HCT116 (cell line): ENCODE measurements around the gene AKAP13. TPM values are rescaled to one million over a fixed set of nuclear protein-coding genes. Genes with fewer than 3 reads are reported as not detected.

ENCODE experiments used
- ATAC-seq: fragments of 200-7000 bp; cut with Tn5 transposase; 2 replicates; pipeline ENCODE4 v1.9.1; 2020; ENCODE audit warnings: mild to moderate bottlenecking, moderate library complexity
- BruUV-seq: library from RNA; stranded (reverse); fragments of 400-500 nt; replicated peaks from 2 replicates; lab custom pipeline; 2021; lab: Mats Ljungman, UMichigan
- CTCF ChIA-PET: fragments of 300-600 bp; sonication (Branson Sonifier 250); formaldehyde crosslinking; loops from one replicate; lab custom pipeline; 2021; ENCODE audit warnings: antibody characterized with exemption; lab: Charles Lee
- POLR2A ChIA-PET: fragments of 300-600, 350-600 bp; sonication (Branson Sonifier 250); formaldehyde crosslinking; loops from one replicate; lab custom pipeline; 2021; ENCODE audit warnings: antibody characterized with exemption; lab: Charles Lee
- RAD21 ChIA-PET, 2 experiments: fragments of 300-600 bp; sonication (Branson Sonifier 250); formaldehyde crosslinking; loops; one replicate each; lab custom pipeline; 2023; ENCODE audit warnings: low total read pairs in 2 of 2; ENCODE audit not compliant: uncharacterized antibody in 2 of 2, unreplicated experiment in 2 of 2, low non-redundant PET in 1 of 2; lab: Charles Lee
- DNase-seq: peaks from one replicate; pipeline ENCODE4 v3.0.0-alpha.2; 2010; ENCODE audit warnings: low read depth, low spot score
- H2AFZ ChIP-seq: fragments of 200-600 bp; shearing (Covaris generic), sonication (generic); 2 replicates; pipeline ENCODE4 v1.6.1; 2017; ENCODE audit warnings: low read depth, mixed run types, mixed read lengths, antibody characterized with exemption, low read length; ENCODE audit not compliant: poor library complexity, severe bottlenecking
- H3K27ac ChIP-seq: 2 replicates; pipeline ENCODE4 v1.5.1; 2012; ENCODE audit warnings: low read depth, low read length
- H3K27me3 ChIP-seq: fragments of 200-600 bp; sonication (generic); 2 replicates; pipeline ENCODE4 v1.6.1; 2016; ENCODE audit warnings: mixed run types, low read length, mixed read lengths; ENCODE audit not compliant: insufficient read depth
- H3K36me3 ChIP-seq, 2 experiments: fragments of 200-500 bp in 1 of 2; fragments of 200-600 bp in 1 of 2; sonication (Bioruptor generic) in 1 of 2; sonication (generic) in 1 of 2; 2 replicates each; pipeline versions ENCODE4 v1.5.1 to v1.6.1; 2014 to 2016; ENCODE audit warnings: low read length in 2 of 2, inconsistent platforms in 1 of 2, mixed read lengths in 1 of 2, mixed run types in 1 of 2; ENCODE audit not compliant: insufficient read depth in 2 of 2, control insufficient read depth in 1 of 2
- H3K4me1 ChIP-seq, 2 experiments: fragments of 200-600 bp in 1 of 2; sonication (generic) in 1 of 2; 2 replicates each; pipeline versions ENCODE4 v1.5.1 to v1.6.1; 2012 to 2017; ENCODE audit warnings: low read length in 2 of 2, inconsistent platforms in 1 of 2, mild to moderate bottlenecking in 1 of 2, mixed read lengths in 1 of 2, mixed run types in 1 of 2, moderate library complexity in 1 of 2; ENCODE audit not compliant: insufficient read depth in 2 of 2, control insufficient read depth in 1 of 2
- H3K4me2 ChIP-seq: fragments of 200-600 bp; sonication (generic); 2 replicates; pipeline ENCODE4 v1.6.1; 2017; ENCODE audit warnings: mixed run types, low read length, mixed read lengths
- H3K4me3 ChIP-seq, 2 experiments: fragments of 200-600 bp in 1 of 2; sonication (generic) in 1 of 2; replicated peaks in 1 of 2; 2 replicates each; pipeline ENCODE4 v1.5.1; 2011 to 2016; ENCODE audit warnings: low read length in 2 of 2, control low read depth in 1 of 2, low read depth in 1 of 2, mild to moderate bottlenecking in 1 of 2, mixed read lengths in 1 of 2, mixed run types in 1 of 2
- H3K79me2 ChIP-seq: fragments of 200-600 bp; sonication (generic); 2 replicates; pipeline ENCODE4 v1.6.1; 2017; ENCODE audit warnings: mild to moderate bottlenecking, mixed run types, low read length, moderate library complexity, mixed read lengths; ENCODE audit not compliant: insufficient read depth
- H3K9ac ChIP-seq: fragments of 200-600 bp; sonication (generic); 2 replicates; pipeline ENCODE4 v1.6.1; 2016; ENCODE audit warnings: low read length, mixed read lengths
- H3K9me2 ChIP-seq: fragments of 200-600 bp; sonication (generic), shearing (Covaris generic); 2 replicates; pipeline ENCODE4 v1.6.1; 2017; ENCODE audit warnings: mixed run types, mild to moderate bottlenecking, moderate library complexity; ENCODE audit not compliant: insufficient read depth
- H3K9me3 ChIP-seq, 2 experiments: fragments of 200-500 bp in 1 of 2; fragments of 200-600 bp in 1 of 2; sonication (Bioruptor generic) in 1 of 2; sonication (generic) in 1 of 2; 2 replicates each; pipeline ENCODE4 v1.6.1; 2014 to 2017; ENCODE audit warnings: low read length in 2 of 2, mixed read lengths in 2 of 2, inconsistent platforms in 1 of 2, low read depth in 1 of 2, mild to moderate bottlenecking in 1 of 2, mixed run types in 1 of 2, moderate library complexity in 1 of 2; ENCODE audit not compliant: control insufficient read depth in 1 of 2, insufficient read depth in 1 of 2
- H4K20me1 ChIP-seq: fragments of 200-600 bp; sonication (generic), shearing (Covaris generic); 2 replicates; pipeline ENCODE4 v1.6.1; 2017; ENCODE audit warnings: mixed run types, mild to moderate bottlenecking, moderate library complexity; ENCODE audit not compliant: insufficient read depth
- CBX3 ChIP-seq: IDR thresholded peaks from 2 replicates; pipeline ENCODE4 v1.6.1; 2012; ENCODE audit warnings: low read depth
- ELF1 ChIP-seq: IDR thresholded peaks from 2 replicates; pipeline ENCODE4 v1.6.1; 2012; ENCODE audit warnings: low read depth, borderline replicate concordance
- EZH2phosphoT487 ChIP-seq: fragments of 200-600 bp; IDR thresholded peaks from 2 replicates; pipeline ENCODE4 v1.6.1; 2018; ENCODE audit warnings: antibody characterized with exemption, borderline replicate concordance
- FOSL1 ChIP-seq: IDR thresholded peaks from 2 replicates; pipeline ENCODE4 v1.6.1; 2012; ENCODE audit warnings: low read depth
- JUND ChIP-seq: IDR thresholded peaks from 2 replicates; pipeline ENCODE4 v1.6.1; 2012
- POLR2AphosphoS5 ChIP-seq: IDR thresholded peaks from 2 replicates; pipeline ENCODE4 v1.6.1; 2011; ENCODE audit warnings: mild to moderate bottlenecking, low read depth, low read length, moderate library complexity
- RAD21 ChIP-seq: IDR thresholded peaks from 2 replicates; pipeline ENCODE4 v1.6.1; 2012; ENCODE audit warnings: low read depth, mild to moderate bottlenecking
- SRF ChIP-seq: IDR thresholded peaks from 2 replicates; pipeline ENCODE4 v1.6.1; 2012; ENCODE audit warnings: low read depth
- YY1 ChIP-seq: IDR thresholded peaks from 2 replicates; pipeline ENCODE4 v1.6.1; 2011; ENCODE audit warnings: low read length, low read depth, moderate library complexity, mild to moderate bottlenecking; ENCODE audit not compliant: insufficient replicate concordance; ENCODE audit errors: extremely low read depth
- intact Hi-C: fragments of 100-400 bp; cut with micrococcal nuclease; formaldehyde crosslinking; loops from 2 replicates; pipeline ENCODE4 v1.10.0; 2022
- total RNA-seq: library from RNA; stranded (reverse); gene quantifications from one replicate; pipeline ENCODE4 v1.2.1, GENCODE V29; 2021; ENCODE audit not compliant: unreplicated experiment
- TF ChIP-seq, protein P1 (sequence below): IDR thresholded peaks from 2 replicates; pipeline ENCODE4 v1.6.1; 2012; ENCODE audit warnings: low read depth
- TF ChIP-seq, protein P2 (sequence below): IDR thresholded peaks from 2 replicates; pipeline ENCODE4 v1.6.1; 2012
- TF ChIP-seq, protein P3 (sequence below), 3 experiments: fragments of 200-600 bp in 1 of 3; sonication (generic) in 1 of 3; IDR thresholded peaks in 2 of 3; conservative IDR thresholded peaks in 1 of 3; 2 replicates each; pipeline ENCODE4 v1.5.1; 2012 to 2017; ENCODE audit warnings: low read depth in 2 of 3, low read length in 2 of 3, antibody characterized with exemption in 1 of 3, borderline replicate concordance in 1 of 3, control low read depth in 1 of 3, mild to moderate bottlenecking in 1 of 3, mixed read lengths in 1 of 3, mixed run types in 1 of 3, moderate library complexity in 1 of 3; ENCODE audit not compliant: insufficient read depth in 1 of 3

The AKAP13 gene
- total RNA-seq, 1 experiment from 2014 or later = 43.1 TPM

DNA sequence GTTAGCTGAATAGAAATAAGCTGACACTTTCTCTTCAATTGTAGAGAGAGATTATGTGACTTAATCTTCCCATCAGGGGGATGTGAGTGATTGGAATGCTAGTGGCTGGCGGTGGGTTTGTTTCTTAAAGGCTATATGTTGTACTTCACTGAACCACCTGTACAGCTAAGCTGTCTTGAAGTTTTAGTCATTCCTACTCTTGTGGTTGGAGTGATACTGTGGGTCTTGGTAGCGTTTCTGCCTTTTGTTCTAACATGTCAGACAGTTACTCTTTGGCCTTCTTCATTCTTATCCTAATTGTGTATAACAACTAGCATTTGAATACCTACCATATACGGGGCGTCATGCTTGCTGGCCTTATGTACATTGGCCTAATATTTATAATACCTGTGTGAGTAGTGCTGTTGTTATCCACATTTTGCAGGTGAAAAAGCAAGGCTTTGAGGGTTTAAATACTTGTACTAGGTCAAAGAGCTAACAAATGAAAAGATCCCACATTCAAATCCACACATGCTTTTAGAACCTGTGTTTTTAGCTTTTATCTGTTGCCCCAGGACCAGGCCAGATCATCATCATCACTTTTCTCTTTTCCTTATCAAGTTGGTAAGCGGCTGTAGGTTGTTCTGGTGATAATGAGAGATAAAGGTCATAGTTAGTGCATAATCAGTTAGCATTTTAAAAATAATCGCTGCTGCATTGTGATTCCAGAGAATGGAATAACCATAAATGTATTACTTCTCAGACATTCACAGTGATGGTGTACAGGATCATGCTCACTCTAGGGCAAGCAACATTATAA is 50.2 kb downstream of the AKAP13 start:
- intact Hi-C loops = no loop called here

DNA sequence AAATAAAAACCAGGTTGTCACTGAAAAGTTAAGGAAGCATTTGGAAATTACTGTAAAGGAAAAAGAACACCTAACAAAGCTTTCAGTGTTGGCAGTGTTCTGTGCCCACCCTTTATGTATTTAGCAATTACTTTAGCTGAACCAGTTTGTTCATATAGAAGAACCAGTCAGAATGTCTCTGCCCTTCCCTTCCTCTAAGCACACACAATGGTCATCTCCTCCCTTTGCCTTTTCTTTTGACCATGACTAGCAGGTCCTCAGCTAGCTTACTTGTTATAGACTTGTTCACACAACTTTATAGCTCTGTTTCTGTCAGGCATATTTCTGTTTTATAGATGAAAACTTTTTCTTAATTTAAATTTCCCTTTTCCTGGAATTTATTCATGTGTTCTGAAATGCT is 59.6 kb downstream of the AKAP13 start:
- Histone ChIP-seq H3K36me3 (no peaks in the 10 kb centered on the region), H3K4me3 (no peak overlapping the region), H3K27me3 (no peaks in the 10 kb centered on the region), H3K4me1 (peaks cover 12 to 19% of the 10 kb centered on the region in 2 experiments), H3K4me2 (no peak overlapping the region), H3K9me2 (no peaks in the 10 kb centered on the region), H3K9ac (no peak overlapping the region), H3K9me3 (no peaks in the 10 kb centered on the region), H2AFZ (no peak overlapping the region), H4K20me1 (peaks cover 3% of the 10 kb centered on the region; the same call in 1 of the 2 replicates), H3K79me2 (peaks cover 45% of the 10 kb centered on the region), H3K27ac (no peak overlapping the region)
- CTCF ChIA-PET = no interaction called here
- ATAC-seq = no peak
- RAD21 ChIA-PET = no interaction called here
- no TSS peak for BruUV-seq
- intact Hi-C loops = loop anchor here (1.0 kb wide), 1 partner anchor 11 kb away; no protein-coding TSS in a partner anchor
- POLR2A ChIA-PET = no interaction called here
- no peak for DNase-seq
- TF ChIP-seq, protein P1, sequence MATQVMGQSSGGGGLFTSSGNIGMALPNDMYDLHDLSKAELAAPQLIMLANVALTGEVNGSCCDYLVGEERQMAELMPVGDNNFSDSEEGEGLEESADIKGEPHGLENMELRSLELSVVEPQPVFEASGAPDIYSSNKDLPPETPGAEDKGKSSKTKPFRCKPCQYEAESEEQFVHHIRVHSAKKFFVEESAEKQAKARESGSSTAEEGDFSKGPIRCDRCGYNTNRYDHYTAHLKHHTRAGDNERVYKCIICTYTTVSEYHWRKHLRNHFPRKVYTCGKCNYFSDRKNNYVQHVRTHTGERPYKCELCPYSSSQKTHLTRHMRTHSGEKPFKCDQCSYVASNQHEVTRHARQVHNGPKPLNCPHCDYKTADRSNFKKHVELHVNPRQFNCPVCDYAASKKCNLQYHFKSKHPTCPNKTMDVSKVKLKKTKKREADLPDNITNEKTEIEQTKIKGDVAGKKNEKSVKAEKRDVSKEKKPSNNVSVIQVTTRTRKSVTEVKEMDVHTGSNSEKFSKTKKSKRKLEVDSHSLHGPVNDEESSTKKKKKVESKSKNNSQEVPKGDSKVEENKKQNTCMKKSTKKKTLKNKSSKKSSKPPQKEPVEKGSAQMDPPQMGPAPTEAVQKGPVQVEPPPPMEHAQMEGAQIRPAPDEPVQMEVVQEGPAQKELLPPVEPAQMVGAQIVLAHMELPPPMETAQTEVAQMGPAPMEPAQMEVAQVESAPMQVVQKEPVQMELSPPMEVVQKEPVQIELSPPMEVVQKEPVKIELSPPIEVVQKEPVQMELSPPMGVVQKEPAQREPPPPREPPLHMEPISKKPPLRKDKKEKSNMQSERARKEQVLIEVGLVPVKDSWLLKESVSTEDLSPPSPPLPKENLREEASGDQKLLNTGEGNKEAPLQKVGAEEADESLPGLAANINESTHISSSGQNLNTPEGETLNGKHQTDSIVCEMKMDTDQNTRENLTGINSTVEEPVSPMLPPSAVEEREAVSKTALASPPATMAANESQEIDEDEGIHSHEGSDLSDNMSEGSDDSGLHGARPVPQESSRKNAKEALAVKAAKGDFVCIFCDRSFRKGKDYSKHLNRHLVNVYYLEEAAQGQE = no peak
- TF ChIP-seq, protein P2, sequence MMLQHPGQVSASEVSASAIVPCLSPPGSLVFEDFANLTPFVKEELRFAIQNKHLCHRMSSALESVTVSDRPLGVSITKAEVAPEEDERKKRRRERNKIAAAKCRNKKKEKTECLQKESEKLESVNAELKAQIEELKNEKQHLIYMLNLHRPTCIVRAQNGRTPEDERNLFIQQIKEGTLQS = no peak
- TF ChIP-seq EZH2phosphoT487 (no peak), ELF1 (no peak), FOSL1 (no peak), RAD21 (no peak), JUND (no peak), POLR2AphosphoS5 (no peak), SRF (no peak)

More for the DNA sequence above, 50.2 kb downstream of the AKAP13 start:
- Histone ChIP-seq H3K9me2 (no peaks in the 10 kb centered on the region), H4K20me1 (peaks cover 8% of the 10 kb centered on the region; the same call in 1 of the 2 replicates), H3K4me1 (no peaks in the 10 kb centered on the region), H2AFZ (no peak overlapping the region), H3K79me2 (peaks cover 66% of the 10 kb centered on the region), H3K27me3 (no peaks in the 10 kb centered on the region), H3K36me3 (no peaks in the 10 kb centered on the region), H3K4me2 (no peak overlapping the region), H3K9ac (no peak overlapping the region), H3K4me3 (no peak overlapping the region), H3K9me3 (no peaks in the 10 kb centered on the region), H3K27ac (no peak overlapping the region)
- no peak for DNase-seq
- no peak for TF ChIP-seq POLR2AphosphoS5
- TF ChIP-seq, protein P3, sequence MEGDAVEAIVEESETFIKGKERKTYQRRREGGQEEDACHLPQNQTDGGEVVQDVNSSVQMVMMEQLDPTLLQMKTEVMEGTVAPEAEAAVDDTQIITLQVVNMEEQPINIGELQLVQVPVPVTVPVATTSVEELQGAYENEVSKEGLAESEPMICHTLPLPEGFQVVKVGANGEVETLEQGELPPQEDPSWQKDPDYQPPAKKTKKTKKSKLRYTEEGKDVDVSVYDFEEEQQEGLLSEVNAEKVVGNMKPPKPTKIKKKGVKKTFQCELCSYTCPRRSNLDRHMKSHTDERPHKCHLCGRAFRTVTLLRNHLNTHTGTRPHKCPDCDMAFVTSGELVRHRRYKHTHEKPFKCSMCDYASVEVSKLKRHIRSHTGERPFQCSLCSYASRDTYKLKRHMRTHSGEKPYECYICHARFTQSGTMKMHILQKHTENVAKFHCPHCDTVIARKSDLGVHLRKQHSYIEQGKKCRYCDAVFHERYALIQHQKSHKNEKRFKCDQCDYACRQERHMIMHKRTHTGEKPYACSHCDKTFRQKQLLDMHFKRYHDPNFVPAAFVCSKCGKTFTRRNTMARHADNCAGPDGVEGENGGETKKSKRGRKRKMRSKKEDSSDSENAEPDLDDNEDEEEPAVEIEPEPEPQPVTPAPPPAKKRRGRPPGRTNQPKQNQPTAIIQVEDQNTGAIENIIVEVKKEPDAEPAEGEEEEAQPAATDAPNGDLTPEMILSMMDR (IDR thresholded peaks at IDR 0.05 in 2 of 3, conservative IDR thresholded peaks at IDR 0.05 in 1 of 3; ENCODE audit: borderline replicate concordance in 1 of 3, insufficient read depth in 1 of 3, low read depth in 2 of 3, low read length in 2 of 3) = no peak
- no peak for TF ChIP-seq YY1
- no peak for TF ChIP-seq CBX3
- TF ChIP-seq SRF = no peak
- no peak for ATAC-seq
- ChIA-PET POLR2A (no interaction called here), RAD21 (no interaction called here), CTCF (no interaction called here)
- no TSS peak for BruUV-seq
